ENCODE data around the gene TUBGCP2. TPM values are rescaled to one million over a fixed set of nuclear protein-coding genes. Genes with fewer than 3 reads are reported as not detected.

TUBGCP2 gene
- total RNA-seq, 2 donors from 2014 or later = 35.7 to 36.0 TPM

DNA sequence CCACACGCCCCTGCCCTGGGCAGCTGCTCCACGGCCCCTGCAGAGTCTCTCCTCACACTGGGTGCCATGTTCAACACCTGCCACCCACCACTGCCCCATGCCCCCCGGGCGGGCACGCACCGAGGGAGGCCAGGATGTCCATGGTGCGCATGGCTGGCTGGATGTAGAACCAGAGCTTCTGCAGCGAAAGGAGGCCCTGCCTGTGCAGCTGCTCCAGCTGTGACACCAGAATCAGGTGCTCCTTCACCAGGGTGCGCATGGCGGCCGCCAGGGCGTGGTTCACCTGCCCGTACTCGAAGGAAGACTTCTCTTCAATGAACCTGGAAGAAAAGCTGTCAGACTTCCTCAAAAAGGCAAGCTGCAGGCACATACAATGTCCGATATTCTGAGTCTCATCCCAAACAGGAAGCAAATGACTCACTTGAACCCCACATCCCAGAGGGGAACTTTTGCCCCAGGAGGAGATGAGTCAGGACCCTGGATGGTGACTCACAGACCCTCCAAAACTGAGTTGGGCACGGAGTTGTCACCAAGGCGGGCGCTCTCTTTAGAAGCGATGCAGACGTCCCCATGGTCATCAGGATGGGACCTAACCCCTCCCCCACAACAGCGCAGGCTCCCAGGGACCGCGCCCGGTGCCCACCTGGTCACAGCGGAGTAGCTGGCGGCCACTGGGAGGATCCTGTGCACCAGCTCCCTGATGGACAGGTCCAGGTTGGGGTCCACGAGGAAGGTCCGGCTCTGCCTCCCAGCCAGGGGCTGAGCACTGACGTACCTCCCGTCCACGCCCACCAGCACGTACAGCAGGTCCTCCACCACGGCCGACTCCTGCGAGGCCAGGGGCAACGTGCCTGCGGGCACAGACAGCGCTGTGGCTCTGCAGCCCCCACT lies 15.5 kb downstream of the TUBGCP2 start:
- no peak for DNase-seq (ENCODE audit: low spot score)
- intact Hi-C loops (cut with DNase I) = no loop called here

DNA sequence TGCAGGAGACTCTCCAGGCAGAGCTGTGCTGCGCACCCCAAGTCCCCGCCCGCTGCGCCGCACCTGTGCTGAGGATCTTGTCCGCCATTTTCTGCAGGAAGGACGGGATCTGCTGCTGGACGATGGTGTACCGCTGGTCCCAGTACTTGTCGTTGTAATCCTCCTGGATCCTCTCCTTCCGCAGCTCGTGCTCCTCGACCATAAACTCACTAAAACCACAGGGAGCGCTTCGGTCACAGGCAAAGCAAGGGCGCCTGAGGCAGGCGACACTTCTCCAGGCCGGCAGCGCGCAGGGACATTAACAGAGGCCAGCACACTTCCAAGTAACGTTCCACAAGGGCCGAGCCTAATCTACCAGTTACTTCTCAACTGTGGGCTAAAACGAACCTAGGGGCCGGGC lies 18.9 kb downstream of the TUBGCP2 start:
- DNase-seq (ENCODE audit: low spot score) = no peak
- intact Hi-C loops (cut with DNase I) = loop anchor here in 1 of 2 donors (1.0 kb wide), 1 partner anchor 31 kb away; no protein-coding TSS in a partner anchor

DNA sequence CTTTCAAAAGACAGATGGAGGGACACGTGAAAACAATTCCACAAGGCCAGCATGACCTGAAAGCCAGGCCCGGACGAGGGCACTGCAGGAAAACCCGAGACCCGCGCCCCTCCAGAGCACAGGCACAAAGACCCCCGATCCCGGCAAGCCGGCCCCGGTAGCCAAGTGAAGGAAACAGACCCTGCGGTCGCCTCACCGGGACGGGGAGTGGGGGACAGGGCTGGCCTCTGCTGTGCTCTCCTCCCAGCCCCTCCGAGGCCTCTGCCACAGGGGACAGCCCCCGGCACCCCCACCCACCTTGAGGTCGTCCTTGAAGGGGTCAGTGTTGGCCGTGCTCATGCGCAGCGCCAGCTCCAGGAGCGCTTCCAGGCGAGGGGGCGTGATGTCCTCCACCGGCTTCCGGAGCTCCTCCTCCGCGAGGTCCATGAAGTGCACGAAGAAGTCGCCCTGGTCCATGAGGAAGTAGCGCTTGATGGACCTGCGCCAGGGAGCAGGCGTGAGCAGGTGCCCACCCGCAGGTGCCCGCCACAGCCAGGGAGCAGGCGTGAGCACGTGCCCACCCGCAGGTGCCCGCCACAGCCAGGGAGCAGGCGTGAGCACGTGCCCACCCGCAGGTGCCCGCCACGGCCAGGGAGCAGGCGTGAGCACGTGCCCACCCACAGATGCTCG lies 20.7 kb downstream of the TUBGCP2 start:
- intact Hi-C loops (cut with DNase I) = no loop called here
- no peak for DNase-seq (ENCODE audit: low spot score)

DNA sequence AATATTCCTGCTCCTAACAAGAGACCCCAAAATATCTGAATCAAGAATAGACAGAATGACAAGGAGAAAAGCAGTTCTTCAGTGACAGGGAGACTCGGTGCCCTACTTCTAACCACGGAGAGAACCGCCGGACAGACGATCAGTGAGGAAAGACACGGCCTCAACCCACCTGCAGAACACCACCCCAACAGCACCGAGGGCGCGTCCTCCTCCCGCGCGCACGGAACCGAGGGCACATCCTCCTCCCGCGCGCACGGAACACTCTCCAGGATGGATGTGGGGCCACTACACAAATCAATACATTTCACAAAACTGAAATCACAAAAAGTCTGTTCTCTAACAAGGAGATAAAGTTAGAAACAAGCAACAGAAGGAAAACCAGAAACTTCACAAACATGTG lies 22.3 kb downstream of the TUBGCP2 start:
- intact Hi-C loops (cut with DNase I) = no loop called here
- no peak for DNase-seq (ENCODE audit: low spot score)

DNA sequence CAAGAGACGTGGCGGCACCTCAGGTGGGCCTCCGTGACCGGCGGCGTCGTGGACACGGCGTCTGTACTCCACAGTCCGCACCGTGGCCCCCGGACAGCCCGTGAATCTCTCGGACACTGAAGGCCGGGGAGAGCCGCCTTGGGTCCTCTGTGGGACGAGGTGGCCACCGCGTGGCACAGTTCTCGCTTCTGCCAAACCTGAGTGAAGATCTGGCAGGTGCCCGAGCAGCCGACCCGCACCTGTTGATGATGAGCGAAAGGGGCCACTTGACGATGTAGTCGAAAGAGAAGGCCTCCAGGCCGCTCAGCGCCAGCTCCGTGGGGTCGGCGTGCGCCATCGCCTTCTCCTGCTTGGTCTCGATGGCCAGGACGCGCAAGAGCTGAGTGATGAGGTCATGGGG lies 23.5 kb downstream of the TUBGCP2 start:
- no peak for DNase-seq (ENCODE audit: low spot score)
- intact Hi-C loops (cut with DNase I) = no loop called here

DNA sequence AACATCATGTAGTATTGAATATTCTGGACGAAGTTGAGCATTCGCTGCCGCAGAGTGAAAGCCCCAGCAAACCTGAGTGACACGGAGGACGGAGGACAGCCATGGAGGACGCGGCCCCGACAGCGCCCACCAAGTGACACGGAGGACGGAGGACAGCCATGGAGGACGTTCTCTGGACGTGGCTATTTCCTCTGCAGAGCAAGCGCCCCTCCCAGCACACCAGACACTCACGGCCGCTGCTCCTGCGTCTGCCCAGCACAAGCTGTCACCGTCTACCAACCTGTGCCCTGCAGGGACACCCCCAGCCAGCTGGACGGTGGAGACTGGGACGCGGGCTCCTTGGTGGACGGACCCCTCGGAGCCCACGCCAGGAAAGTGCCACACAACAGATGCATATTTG lies 24.7 kb downstream of the TUBGCP2 start:
- intact Hi-C loops (cut with DNase I) = no loop called here
- no peak for DNase-seq (ENCODE audit: low spot score)

DNA sequence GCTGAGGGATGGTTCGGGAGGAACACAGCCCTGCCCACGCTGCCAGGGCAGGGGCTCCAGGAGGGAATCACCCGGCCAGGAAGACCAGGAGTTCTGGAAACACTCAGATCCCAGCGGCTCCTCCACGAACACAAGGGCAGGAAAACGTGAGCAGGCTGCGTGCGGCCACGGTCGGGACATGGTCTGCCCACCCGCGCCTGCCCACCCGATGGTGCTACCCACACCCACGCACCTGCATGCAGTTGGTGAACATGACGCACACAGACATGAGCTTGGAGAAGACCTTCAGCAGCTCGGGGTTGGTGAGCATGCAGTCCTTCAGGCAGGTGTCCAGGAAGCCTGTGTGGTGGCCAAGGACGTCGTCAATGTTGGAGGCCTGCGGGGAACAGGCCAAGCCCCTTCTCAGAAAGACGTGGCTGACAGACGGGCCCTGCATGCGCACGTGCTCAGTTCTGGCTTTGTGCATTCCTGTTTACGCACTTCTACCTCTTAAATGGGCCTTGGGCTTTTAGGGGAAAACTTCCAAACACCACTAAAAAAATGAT lies 25.8 kb downstream of the TUBGCP2 start:
- no peak for DNase-seq (ENCODE audit: low spot score)
- intact Hi-C loops (cut with DNase I) = no loop called here

DNA sequence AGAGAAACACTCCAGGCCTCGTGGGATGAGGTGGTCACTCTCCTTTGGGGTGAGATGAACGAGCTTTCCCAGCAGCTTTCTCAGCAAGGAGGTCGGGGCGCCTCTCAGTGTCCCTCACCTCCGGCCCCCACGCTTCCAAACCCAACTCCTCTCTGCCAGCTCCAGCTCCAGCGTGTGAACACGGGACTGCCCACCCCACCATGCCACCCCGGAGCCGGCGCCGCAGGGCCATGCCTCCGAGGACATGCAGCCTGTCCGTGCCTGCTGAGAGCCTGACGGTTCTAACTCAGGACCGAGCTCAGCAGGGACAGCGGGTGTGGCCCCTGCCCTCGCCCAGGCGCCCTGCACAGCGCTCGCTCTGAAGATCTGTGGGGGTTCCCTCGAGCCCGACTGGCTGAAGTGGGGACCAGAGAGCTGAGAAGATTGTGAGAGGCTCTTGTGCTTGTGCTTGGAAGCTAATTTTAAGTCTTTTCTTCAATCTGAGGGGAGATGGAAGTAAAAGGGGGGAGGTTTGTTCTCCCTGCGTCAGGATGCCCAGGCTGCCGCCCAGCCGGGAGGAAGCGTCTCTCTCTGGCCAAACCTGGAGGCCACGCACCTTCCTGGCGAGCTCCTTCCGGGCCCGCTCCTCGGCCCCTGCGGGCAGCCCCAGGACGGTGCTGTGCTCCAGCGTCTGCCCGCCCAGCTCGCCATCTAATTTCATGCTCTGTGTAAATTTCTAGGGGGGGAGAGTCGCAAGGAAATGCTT lies 26.9 kb downstream of the TUBGCP2 start:
- no peak for DNase-seq (ENCODE audit: low spot score)
- intact Hi-C loops (cut with DNase I) = no loop called here

DNA sequence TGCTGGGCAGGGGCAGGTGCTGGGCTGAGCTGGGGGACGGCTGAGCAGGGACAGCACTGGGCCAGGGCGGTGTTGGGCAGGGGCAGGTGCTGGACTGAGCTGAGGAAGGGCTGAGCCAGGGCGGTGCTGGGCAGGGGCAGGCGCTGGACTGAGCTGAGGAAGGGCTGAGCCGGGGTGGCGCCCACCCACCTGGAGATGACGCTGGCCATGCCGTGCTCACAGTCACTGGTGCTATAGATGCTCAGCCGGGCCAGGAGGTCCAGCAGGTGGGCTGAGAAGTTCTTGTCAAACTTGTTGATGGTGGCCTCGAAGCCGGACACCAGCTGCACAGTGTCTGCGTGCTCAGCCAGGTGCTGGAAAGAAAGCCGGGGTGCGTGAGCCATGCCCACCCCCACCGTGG lies 27.6 kb downstream of the TUBGCP2 start:
- intact Hi-C loops (cut with DNase I) = no loop called here
- no peak for DNase-seq (ENCODE audit: low spot score)

DNA sequence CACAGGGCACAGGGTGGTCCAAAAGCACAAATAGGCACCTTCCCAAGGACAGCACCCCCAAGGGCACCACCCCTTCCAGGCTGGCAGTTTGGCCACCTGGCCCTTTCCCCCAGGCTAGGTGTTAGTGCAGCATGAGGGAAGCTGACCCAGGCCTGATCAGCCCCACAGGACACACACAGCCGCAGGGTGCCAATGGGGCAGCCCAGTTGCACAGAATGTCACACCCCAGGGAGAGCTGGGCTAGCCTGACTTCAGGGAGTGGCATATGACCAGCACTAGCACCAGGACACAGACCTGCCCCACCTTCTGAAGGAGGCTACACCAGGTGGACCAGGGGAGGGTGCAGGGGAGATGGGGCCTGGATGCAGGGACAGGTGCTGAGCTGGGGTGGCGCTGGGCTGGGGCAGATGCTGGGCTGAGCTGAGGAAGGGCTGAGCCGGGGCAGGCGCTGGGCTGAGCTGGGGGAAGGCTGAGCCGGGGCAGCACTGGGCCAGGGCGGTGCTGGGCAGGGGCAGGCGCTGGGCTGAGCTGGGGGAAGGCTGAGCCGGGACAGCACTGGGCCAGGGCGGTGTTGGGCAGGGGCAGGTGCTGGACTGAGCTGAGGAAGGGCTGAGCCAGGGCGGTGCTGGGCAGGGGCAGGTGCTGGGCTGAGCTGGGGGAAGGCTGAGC lies 28.1 kb downstream of the TUBGCP2 start:
- intact Hi-C loops (cut with DNase I) = no loop called here
- DNase-seq (ENCODE audit: low spot score) = no peak

DNA sequence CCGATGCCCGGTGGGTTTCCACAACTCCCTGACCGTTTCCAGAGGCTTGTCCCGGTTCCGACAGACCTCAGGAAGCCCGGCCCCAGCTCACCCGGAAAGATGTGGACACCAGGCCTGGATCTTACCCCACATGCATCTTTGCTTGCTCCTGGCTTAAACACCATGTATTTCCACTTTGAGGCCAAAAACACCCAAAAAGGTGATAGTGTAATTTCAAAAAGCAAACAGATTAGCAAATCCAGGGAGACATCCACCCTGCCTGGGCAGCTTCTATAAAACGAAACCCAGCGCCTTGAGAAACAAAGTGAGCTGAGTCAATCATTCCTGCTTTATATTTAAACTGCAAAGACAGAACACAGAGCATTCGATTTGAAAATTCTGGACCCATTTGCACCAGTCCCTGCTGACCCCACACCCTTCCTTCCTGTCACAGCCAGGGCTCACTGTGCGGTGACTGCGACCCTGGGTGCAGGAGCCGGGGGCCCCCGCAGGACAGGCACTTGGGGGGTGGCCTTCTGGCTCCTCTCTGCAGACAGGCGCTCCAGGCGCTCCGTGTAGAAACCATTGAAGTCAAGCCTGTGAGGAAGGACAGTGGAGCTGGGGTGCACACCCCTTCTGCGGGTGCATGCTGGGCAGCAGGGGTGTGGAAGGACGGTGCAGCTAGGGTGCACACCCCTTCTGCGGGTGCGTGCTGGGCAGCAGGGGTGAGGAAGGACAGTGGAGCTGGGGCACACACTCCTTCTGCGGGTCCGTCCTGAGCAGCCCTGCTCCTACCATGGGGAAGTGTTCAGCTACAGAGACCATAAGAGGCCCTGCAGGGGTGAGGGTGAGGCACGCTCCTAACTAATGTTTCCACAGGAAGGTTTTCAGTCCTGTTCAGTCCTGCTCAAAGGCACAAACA lies 29.1 kb downstream of the TUBGCP2 start:
- intact Hi-C loops (cut with DNase I) = no loop called here
- no peak for DNase-seq (ENCODE audit: low spot score)

DNA sequence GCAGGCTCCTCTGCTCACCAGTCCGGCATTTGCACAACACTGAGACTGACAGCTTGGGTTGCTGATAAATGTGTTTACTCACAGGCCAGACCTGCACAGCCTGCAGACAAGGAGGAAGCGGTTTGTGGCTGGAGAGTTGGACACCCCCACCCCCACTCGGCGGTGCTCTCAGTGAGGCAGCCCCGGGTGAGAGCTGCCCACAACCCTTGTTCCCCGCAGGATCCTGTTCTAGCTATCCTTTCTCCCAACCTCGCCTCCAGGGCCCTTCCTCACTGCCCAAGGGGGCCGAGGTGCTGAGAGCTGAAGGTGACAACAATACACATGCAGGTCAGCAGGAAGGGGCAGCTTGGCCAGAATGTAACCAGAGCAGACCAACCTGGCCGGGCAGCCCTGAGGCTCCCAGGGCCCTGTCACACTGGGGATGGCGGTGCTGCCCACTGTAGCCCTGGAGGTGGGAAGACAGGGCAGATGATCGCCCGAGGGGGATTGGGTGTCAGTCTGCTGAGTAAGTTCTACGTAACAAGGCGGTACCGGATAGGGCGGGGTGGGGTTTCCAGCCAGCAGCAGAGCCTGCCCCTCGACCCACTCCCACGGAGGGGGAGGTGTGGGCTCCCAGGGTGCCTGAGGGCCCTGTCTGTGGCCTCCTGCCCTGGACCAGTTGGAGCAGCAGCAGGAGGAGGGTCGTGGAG lies 30.0 kb downstream of the TUBGCP2 start:
- intact Hi-C loops (cut with DNase I) = no loop called here
- DNase-seq (ENCODE audit: low spot score) = no peak

DNA sequence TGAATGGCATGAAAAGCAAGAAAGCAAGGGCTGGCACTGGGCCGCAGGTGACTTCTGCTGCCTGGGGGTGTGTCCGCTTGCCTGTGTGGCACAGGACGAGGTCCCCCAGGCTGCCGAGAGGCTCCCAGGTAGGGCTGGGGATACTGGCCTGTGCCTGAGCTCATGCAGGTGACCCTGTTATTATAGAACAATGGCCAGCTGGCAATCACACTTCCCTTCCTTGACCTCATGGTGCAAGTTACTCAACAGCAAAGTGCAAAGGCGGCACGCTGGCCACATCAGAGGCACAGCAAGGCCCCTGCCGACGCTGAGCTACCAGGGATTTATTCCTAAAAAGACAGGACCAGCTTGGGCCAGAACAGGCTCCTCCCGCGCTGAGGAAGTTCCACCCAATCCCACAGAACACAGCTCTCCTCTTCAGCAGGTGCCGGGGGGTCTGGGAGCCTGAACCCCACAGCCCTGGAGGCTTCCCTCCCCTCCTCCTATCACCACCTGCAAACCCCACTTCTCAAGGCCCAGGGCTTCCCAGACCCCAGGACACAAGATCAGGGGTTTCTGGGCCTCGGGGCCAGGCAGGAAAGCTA lies 30.6 kb downstream of the TUBGCP2 start:
- DNase-seq (ENCODE audit: low spot score) = no peak
- intact Hi-C loops (cut with DNase I) = no loop called here

DNA sequence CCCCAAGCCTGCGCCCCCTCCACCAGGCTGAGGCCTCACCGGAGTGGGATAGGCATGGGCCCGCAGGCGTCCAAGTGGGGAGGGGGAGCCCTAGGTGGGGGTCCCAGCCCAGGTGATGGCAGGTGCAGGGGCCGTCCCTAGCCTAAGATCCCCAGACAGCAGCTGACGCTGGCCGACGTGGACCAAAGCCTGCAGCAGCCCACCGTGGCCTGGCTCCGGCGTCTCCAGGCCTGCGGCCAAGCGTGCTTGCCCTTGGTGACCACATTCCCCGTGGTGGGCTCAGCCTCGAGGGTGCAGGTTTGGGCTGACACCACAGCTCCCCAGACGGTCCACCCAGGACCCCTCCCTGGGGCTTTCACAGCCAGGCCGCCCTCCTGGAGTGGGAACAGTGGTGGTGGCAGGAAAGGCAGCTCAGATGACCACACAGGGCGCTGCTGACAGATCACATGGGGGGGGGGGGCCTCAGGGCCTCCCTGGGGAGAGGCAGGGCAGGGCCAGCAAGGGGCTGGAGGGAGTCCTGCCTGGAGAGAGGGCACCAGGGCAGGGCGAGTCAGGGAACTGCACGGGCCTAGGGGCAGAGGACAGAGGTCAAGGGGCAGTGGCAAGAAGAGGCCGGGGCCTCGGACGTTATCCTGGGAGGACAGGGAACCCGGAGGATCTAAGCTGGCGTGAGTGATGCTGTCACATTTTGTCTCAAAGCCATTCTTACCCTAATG lies 31.2 kb downstream of the TUBGCP2 start:
- intact Hi-C loops (cut with DNase I) = no loop called here
- no peak for DNase-seq (ENCODE audit: low spot score)

DNA sequence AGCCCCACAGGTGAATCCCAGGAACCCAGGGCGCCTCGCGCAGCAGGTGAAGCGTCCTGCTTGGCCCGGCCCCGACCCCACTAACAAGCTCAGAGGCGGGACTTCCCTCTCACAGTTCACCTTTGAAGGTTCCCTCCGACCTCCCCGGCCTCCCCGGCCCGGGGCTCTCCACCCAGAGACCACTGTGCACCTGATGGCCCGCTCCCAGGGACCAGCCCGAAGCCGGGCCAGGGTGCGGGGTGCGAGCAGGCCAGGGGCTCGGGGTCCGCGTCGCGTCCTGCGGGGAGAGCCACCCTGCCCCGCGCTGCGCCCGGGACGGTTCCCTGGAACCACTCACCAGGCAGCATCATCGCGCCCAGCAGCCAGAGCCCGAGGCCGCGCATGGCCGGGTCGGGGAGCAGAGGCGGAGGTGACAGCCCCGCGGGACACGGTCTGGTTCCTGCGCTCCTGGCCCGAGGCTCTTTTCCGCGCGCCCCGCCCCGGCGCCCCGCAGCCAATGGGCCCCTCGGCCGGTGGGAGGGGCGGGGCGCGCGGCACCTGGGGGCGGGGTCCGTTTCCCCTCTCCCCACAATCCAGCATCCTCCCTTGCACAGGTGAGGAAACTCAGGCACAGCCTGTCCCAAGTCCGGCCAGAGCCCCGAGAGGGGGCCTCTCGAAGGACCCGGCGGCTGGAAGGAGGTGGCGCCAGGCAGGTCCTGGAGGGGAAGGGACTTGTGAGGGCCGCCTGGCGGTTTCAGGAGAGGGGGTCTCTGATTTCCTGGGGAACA lies 32.1 kb downstream of the TUBGCP2 start, which contains the start of gene ADAM8:
ADAM8 (minus strand) TSS at position 434 of the 767 bp plus-strand sequence; CDS start at position 383, 51 bp downstream.
- intact Hi-C loops (cut with DNase I) = no loop called here
- no peak for DNase-seq (ENCODE audit: low spot score)

DNA sequence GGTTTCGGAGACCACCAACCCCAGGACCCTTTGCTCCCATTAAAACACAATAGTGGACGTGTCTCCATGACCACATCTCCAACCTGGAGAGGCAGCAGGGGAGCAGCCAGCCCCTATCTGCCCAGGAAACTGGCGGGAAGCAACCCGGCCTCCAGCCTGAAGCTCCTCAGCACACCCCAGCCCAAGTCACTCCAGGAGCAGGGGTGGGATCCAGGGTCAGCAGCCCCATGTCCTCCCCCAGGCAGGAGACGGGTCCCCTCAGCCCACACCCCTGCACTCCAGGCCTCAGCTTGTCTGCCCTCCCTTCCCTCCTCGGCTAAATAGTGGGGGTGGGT lies 32.6 kb downstream of the TUBGCP2 start:
- intact Hi-C loops (cut with DNase I) = no loop called here
- no peak for DNase-seq (ENCODE audit: low spot score)

Data from posterior vena cava (tissue), 2 donors.